ENCODE results near the gene ZNF750. TPM values are rescaled to one million over a fixed set of nuclear protein-coding genes. Genes with fewer than 3 reads are reported as not detected.

Gene ZNF750
- total RNA-seq, 4 donors from 2014 or later = not detected

- in situ Hi-C loops (cut with MboI; ENCODE audit: low pct_ligation_motif_present in 1 of 4, low pct_unique_long_range_greater_than_20kb in 1 of 4, low sequenced_read_pairs in 3 of 4) = no loop called here
- Histone ChIP-seq H3K4me3 (no peak overlapping the region), H3K4me1 (peaks cover 4 to 47% (median 34%) of the 10 kb centered on the region in 4 donors), H3K27ac (no peak overlapping the region), H3K9me3 (no peaks in the 10 kb centered on the region), H3K36me3 (no peaks in the 10 kb centered on the region), H3K27me3 (no peaks in the 10 kb centered on the region)
- DNase-seq = no peak
- intact Hi-C loops (cut with DNase I; ENCODE audit: low total_unique reads) = no loop called here
- TF ChIP-seq EP300 (IDR thresholded peaks at IDR 0.05; ENCODE audit: low read depth) = no peak
- TF ChIP-seq POLR2A (IDR thresholded peaks at IDR 0.05) = no peak
- TF ChIP-seq, protein P1, sequence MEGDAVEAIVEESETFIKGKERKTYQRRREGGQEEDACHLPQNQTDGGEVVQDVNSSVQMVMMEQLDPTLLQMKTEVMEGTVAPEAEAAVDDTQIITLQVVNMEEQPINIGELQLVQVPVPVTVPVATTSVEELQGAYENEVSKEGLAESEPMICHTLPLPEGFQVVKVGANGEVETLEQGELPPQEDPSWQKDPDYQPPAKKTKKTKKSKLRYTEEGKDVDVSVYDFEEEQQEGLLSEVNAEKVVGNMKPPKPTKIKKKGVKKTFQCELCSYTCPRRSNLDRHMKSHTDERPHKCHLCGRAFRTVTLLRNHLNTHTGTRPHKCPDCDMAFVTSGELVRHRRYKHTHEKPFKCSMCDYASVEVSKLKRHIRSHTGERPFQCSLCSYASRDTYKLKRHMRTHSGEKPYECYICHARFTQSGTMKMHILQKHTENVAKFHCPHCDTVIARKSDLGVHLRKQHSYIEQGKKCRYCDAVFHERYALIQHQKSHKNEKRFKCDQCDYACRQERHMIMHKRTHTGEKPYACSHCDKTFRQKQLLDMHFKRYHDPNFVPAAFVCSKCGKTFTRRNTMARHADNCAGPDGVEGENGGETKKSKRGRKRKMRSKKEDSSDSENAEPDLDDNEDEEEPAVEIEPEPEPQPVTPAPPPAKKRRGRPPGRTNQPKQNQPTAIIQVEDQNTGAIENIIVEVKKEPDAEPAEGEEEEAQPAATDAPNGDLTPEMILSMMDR (IDR thresholded peaks at IDR 0.05) = no peak
- TF ChIP-seq POLR2AphosphoS5 (IDR thresholded peaks at IDR 0.05) = no peak
- WGBS, 2 donors (ENCODE audit: low coverage in 1 of 2) = 70 to 73% methylated on average over 5 to 9 of the region's 9 CpGs
These were observed 38.7 kb upstream of the ZNF750 start for GRCh38 chr17:82878527-82878926.

GRCh38 chr17:82876602-82877379 is 37.0 kb upstream of the ZNF750 start:
- Histone ChIP-seq H3K4me3 (no peak overlapping the region), H3K9me3 (no peaks in the 10 kb centered on the region), H3K27ac (peak overlapping the region; percentile 63 to 72 (median 68)), H3K27me3 (no peaks in the 10 kb centered on the region), H3K36me3 (no peaks in the 10 kb centered on the region), H3K4me1 (peaks cover 4 to 34% (median 19%) of the 10 kb centered on the region in 4 donors)
- peak; percentile 18 to 47 (median 24) for TF ChIP-seq POLR2AphosphoS5 (IDR thresholded peaks at IDR 0.05)
- TF ChIP-seq, protein P1 (IDR thresholded peaks at IDR 0.05) = peak in 4 of 5 experiments; percentile 40 to 64 (median 57)
- no peak for TF ChIP-seq POLR2A (IDR thresholded peaks at IDR 0.05)
- TF ChIP-seq EP300 (IDR thresholded peaks at IDR 0.05; ENCODE audit: low read depth) = no peak
- peak; percentile 78 for DNase-seq
- intact Hi-C loops (cut with DNase I; ENCODE audit: low total_unique reads) = no loop called here
- in situ Hi-C loops (cut with MboI; ENCODE audit: low pct_ligation_motif_present in 1 of 4, low pct_unique_long_range_greater_than_20kb in 1 of 4, low sequenced_read_pairs in 3 of 4) = no loop called here
- WGBS, 2 donors (ENCODE audit: low coverage in 1 of 2) = 21 to 34% methylated on average over 12 to 14 of the region's 14 CpGs

- Histone ChIP-seq H3K4me1 (peaks cover 4 to 27% (median 13%) of the 10 kb centered on the region in 4 donors), H3K9me3 (no peaks in the 10 kb centered on the region), H3K27ac (peak overlapping the region; percentile 63 to 72 (median 68)), H3K27me3 (no peaks in the 10 kb centered on the region), H3K4me3 (no peak overlapping the region), H3K36me3 (peaks cover 0 to under 1% (median 0%) of the 10 kb centered on the region in 4 donors)
- no peak for DNase-seq
- TF ChIP-seq POLR2AphosphoS5 (IDR thresholded peaks at IDR 0.05) = peak; percentile 23 to 45 (median 24)
- no peak for TF ChIP-seq EP300 (IDR thresholded peaks at IDR 0.05; ENCODE audit: low read depth)
- TF ChIP-seq POLR2A (IDR thresholded peaks at IDR 0.05) = no peak
- TF ChIP-seq, protein P1 (IDR thresholded peaks at IDR 0.05) = no peak
- 59 to 76% methylated on average over 18 of the region's 18 CpGs for WGBS, 2 donors (ENCODE audit: low coverage in 1 of 2)
- intact Hi-C loops (cut with DNase I; ENCODE audit: low total_unique reads) (no loop called here), in situ Hi-C loops (cut with MboI; ENCODE audit: low pct_ligation_motif_present in 1 of 4, low pct_unique_long_range_greater_than_20kb in 1 of 4, low sequenced_read_pairs in 3 of 4) (no loop called here)
These were observed 36.3 kb upstream of the ZNF750 start for GRCh38 chr17:82876149-82876548.

DNA sequence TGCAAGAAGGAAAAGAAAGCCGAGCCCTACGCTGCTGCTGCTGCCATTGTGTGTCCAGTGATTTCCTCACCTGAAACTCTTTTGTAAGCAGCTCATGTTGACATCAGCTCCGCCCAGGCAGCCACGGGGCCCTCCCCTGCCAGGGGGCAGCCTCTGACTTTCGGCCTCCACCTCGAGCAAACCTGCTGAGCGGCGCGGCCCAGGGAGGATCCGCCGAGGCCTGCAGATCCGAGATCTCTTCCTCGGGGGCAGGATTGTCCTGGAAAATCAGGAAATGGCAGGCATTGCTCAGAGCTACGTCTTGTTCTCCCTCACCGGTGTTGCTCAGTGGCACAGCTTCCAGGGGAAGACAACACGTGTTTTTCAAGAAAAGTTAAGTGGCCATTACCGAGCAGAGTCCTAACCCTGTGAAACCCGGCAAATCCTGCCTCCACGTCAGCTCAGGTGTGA is 35.6 kb upstream of the ZNF750 start:
- Histone ChIP-seq H3K4me3 (no peak overlapping the region), H3K27ac (peak overlapping the region in 1 of 4 donors; percentile 71), H3K36me3 (peaks cover 0 to 5% (median 0%) of the 10 kb centered on the region in 4 donors), H3K9me3 (no peaks in the 10 kb centered on the region), H3K27me3 (no peaks in the 10 kb centered on the region), H3K4me1 (peaks cover 4 to 22% (median 13%) of the 10 kb centered on the region in 4 donors)
- intact Hi-C loops (cut with DNase I; ENCODE audit: low total_unique reads) = no loop called here
- 91 to 97% methylated on average over 8 to 19 of the region's 19 CpGs for WGBS, 2 donors (ENCODE audit: low coverage in 1 of 2)
- TF ChIP-seq POLR2AphosphoS5 (IDR thresholded peaks at IDR 0.05) (no peak), EP300 (IDR thresholded peaks at IDR 0.05; ENCODE audit: low read depth) (no peak), POLR2A (IDR thresholded peaks at IDR 0.05) (no peak)
- TF ChIP-seq, protein P1 (IDR thresholded peaks at IDR 0.05) = no peak
- no peak for DNase-seq
- in situ Hi-C loops (cut with MboI; ENCODE audit: low pct_ligation_motif_present in 1 of 4, low pct_unique_long_range_greater_than_20kb in 1 of 4, low sequenced_read_pairs in 3 of 4) = no loop called here

Data from transverse colon (tissue), 4 donors.